DMS114 treated with DMSO at 0.1 percent for 48 hours (cell line): Measurements from ENCODE around the gene ZMIZ1.

Experiments
- DNase-seq: peaks from one replicate; lab custom pipeline; 2025; ENCODE audit not compliant: unreplicated experiment; lab: John Stamatoyannopoulos, UW

ZMIZ1 gene, protein sequence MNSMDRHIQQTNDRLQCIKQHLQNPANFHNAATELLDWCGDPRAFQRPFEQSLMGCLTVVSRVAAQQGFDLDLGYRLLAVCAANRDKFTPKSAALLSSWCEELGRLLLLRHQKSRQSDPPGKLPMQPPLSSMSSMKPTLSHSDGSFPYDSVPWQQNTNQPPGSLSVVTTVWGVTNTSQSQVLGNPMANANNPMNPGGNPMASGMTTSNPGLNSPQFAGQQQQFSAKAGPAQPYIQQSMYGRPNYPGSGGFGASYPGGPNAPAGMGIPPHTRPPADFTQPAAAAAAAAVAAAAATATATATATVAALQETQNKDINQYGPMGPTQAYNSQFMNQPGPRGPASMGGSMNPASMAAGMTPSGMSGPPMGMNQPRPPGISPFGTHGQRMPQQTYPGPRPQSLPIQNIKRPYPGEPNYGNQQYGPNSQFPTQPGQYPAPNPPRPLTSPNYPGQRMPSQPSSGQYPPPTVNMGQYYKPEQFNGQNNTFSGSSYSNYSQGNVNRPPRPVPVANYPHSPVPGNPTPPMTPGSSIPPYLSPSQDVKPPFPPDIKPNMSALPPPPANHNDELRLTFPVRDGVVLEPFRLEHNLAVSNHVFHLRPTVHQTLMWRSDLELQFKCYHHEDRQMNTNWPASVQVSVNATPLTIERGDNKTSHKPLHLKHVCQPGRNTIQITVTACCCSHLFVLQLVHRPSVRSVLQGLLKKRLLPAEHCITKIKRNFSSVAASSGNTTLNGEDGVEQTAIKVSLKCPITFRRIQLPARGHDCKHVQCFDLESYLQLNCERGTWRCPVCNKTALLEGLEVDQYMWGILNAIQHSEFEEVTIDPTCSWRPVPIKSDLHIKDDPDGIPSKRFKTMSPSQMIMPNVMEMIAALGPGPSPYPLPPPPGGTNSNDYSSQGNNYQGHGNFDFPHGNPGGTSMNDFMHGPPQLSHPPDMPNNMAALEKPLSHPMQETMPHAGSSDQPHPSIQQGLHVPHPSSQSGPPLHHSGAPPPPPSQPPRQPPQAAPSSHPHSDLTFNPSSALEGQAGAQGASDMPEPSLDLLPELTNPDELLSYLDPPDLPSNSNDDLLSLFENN

GRCh38 chr10:79068562-79069324 lies at the start of gene ZMIZ1:
Gene ZMIZ1 (plus strand): TSS chr10:79068966. CDS start chr10:79201633, 132,667 bp downstream.
- peak; percentile 78 for DNase-seq

GRCh38 chr10:79019441-79020014 lies 49.2 kb upstream of the ZMIZ1 start:
- DNase-seq: no peak

- DNase-seq: no peak
Measured at GRCh38 chr10:79020015-79020491, 48.7 kb upstream of the ZMIZ1 start.

DNA sequence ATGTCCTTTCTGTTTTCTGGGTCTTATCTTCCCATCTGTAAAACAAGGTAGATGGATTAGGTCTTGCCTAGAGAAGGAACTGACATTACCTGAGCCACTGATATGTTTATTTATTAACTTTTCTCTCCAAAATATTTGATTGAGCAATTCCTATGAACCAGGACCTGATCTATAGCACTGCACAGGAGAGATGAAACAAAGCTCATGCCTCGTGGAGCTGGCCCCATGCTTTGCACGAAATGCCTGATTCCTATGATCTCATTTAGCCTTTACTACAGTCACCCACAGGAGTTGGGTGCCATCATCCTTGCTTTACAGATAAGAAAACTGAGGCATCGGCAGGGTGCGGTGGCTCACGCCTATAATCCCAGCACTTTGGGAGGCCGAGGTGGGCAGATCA lies 48.2 kb upstream of the ZMIZ1 start:
- DNase-seq: no peak

- no peak for DNase-seq
Measured at GRCh38 chr10:79021331-79021907, 47.3 kb upstream of the ZMIZ1 start.

DNA sequence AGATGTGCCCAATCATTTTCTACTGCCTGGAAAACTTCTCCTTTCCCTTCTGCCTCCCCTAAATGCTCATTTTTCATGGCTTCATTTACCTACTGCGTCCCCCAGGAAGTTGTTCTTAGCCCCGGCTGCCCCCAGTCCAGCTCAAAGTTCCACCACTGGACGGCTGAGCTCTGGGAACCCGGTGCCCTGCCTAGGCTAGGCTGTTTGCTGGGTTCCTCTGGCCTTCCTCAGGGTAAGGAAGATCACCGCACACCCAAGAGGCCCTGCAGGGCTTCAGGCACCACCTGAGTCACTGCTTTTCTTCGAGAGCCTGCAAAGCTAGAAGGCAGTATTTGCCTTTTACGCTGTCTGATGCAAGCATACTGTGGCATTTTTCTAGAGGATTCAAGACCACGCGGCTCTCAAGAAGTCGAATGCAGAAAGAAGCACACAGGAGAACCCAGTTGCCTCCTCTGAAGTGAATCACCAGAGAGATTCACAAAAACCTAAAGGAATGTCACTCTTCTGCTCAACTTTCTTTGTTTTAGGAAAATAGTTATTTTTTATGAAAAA lies 46.7 kb upstream of the ZMIZ1 start:
- no peak for DNase-seq

DNA sequence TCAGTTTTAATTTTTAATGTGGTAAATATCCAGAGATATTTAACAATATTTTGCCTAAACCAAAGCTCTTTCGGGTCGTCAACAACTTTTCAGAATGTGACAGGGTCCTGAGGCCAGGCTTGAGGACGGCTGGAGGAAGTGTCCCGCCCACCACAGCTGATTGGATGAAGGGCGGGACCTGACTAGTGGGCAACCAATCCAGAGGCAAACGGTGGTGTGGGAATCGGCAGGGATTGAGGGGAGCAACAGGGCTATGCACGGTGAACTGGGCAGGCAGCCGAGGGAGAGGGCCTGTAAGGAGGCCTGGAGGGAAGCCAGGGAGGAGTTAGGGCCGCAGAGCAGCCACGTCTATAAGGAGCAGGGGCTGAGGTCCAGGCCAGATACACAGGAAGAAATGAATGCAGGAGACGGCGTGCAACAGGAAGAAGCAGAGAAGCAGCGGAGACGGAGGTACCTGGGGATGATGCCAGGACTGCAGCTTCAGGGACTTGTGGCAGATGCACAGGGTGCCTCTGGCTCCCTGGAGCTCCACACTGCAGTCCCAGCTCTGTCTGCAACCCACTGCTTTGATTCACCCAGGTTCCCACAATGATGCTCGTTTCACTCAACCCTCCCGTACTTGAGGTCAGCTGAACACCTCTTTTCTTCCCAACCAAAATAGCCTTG lies 46.1 kb upstream of the ZMIZ1 start:
- no peak for DNase-seq

- DNase-seq: no peak
Measured at GRCh38 chr10:79023240-79024162, 45.3 kb upstream of the ZMIZ1 start.

GRCh38 chr10:79024296-79024695 lies 44.5 kb upstream of the ZMIZ1 start:
- no peak for DNase-seq

DNA sequence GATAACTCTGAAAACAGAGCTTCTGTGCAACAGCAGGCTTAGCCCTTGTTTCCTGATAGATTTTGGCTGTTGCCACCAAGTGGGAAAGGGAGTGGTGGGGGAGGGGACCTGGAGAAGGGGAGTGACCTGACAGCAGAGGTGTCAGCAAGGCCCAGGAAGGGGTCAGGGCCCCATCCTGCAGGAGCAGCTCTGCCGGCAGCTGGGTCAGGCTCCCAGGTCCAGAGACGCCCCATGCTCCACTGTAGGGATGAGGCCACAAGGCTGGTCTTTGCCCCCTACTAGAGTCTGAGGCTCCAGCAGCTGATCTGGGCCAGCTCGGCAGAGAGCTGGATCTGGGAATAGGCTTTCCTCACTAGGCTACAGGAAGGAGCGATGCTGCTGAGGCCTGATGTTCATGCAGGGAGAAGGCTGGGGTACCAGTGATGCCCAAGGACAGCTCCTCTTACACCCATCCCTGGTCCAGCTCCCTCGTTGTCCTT lies 44.0 kb upstream of the ZMIZ1 start:
- DNase-seq: no peak

DNA sequence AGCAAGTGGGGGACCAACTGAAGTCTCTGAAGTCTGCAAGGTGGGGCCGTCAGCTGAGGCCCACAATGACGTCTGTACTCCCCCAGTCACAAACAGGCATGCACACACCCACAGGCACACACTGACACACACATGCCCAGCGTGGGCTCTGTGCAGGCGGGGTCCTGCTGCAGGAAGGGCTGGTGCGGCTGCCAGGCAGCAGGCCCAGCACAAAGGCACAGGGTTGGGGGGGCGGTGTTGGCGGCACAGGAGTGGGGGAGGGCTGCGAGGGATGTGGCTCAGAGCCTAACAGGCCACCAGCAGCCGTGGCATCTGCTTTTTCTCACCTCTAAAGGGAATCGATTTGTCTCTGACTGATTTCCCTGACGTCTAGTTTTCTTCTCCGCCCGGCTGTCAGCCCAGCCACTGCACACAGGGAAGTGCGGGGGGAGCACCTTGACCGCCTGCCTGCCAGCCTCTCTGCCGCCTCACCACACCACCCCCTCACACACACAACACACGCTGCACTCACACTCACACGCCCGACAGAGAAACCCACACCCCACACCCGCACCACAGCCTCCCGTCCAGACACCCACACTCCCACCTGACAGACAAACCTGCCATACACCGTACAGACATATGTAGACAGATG lies 43.5 kb upstream of the ZMIZ1 start:
- DNase-seq: no peak

- DNase-seq: no peak
Measured at GRCh38 chr10:79026341-79026761, 42.4 kb upstream of the ZMIZ1 start.

DNA sequence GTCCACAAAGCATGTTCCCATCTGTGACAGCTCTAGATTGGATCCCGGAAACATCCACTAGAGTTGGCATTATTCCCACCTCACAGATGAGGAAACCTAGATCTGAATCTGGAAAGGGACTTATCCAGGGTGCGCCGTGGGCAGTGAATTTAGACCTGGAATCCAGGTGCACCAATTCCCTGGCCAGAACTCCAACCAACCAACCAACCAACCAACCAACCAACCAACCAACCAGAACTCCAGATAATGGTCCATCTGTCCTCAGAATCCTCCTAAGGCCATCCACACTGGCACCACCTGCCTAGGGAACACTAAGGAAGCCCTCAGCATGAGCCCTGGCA lies 42.0 kb upstream of the ZMIZ1 start:
- no peak for DNase-seq

DNA sequence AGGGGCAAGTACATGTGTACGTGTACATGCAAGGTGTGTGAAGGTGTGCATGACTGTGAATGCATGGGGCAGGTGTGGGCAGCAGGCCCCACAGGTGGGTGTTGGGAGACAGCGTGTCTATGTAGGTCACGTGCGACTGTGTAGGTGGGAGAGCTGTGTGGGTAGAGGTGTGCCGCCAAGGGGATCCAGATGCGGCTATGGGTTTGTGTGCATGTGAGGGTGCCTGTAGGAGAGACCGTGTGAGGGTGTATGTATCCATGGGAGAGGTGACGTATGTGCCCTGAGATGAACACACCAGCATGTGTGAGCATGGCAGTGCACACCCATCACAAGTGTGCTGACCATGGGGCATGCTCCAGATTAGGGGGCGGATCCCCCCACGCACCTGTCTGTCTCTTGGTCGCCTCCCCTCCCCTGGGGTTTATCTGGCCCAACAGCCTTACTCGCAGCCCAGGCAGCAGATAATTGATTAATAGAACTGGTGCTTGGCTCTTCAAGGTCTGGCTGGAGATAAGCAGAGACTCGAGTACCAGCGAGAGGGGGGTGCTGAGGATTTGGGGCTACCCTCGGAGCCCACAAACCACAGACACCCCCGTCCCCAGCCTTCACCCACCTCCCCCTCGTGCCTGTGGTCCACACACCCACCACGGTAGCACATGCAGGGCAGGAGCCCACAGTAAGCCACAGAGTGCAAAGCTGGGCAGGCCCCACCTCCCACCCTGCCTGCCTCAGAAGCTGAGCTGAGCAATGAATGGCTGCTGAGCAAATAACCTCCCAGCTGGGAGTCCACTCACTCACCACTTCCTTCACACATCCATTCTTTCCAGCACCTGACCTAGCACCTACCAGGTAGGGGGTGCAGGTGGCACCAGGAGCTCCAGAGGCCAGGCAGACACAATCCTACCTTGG lies 41.4 kb upstream of the ZMIZ1 start:
- no peak for DNase-seq

DNA sequence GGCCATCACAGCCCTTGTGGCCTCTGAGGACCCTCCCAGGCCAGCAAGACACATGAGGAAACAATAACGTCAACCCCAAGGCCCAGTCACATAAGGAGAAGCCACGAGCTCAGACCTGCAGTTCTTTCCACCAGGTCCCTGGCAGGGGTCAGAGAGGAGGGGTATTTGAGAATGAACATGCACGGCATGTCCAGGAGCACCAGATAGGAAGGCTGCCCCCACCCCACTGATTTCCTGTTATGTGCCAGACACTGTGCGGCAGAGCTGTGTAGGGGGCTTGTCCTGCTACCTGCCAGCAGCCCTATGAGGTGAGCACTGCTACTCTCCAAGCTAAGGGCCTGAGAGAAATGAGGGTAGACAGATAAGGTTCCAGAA lies 40.7 kb upstream of the ZMIZ1 start:
- DNase-seq: no peak

DNA sequence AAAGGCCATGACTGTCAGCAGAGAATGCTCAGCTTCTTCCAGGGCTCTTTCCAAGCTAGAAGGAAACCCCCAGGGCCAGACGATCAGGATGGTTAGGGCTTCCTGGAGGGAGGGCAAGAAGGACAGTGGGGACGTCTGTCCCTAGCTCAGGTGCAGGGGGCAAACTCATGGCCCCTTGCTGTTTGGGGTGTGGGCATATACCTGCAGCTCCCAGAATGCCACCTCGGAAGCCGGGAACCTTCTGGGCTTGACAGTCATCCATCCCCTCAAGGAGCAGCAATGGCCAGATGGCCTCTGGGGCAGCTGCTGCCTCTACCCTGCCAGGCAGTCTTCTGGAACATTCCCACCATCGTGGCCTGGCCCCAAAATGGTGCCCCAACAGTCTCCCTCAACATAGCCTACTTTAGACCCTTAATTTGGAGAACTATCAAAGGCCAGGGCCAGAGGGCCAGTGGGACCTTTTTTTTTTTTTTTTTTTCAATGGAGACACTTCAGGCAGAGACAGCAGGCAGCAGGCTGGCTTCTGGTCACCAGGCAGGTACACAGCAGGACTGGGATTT lies 40.2 kb upstream of the ZMIZ1 start:
- no peak for DNase-seq
